Breast epithelium (tissue), 4 donors: Measurements from ENCODE around the gene PEMT. TPM values are rescaled to one million over a fixed set of nuclear protein-coding genes. Genes with fewer than 3 reads are reported as not detected.

ENCODE experiments used
- DNase-seq, 2 donors: peaks; one replicate each; pipeline ENCODE4 v3.0.0-alpha.2; 2019; ENCODE audit warnings: low spot score in 2 of 2
- H3K27ac ChIP-seq, 2 donors: fragments of 200-600 bp; sonication (generic) in 1 of 2; one replicate each; pipeline ENCODE4 v1.5.1; 2016 to 2019; ENCODE audit warnings: mild to moderate bottlenecking in 1 of 2
- H3K27me3 ChIP-seq, 2 donors: fragments of 200-600 bp; sonication (generic) in 1 of 2; one replicate each; pipeline versions ENCODE4 v1.5.1 to v1.6.0; 2017 to 2019; ENCODE audit warnings: control low read depth in 1 of 2, mild to moderate bottlenecking in 1 of 2
- H3K36me3 ChIP-seq: fragments of 200-600 bp; one replicate; pipeline ENCODE4 v1.5.1; 2019
- H3K4me1 ChIP-seq, 2 donors: fragments of 200-600 bp; sonication (generic); one replicate each; pipeline ENCODE4 v1.5.1; 2016 to 2019; ENCODE audit warnings: control low read depth in 1 of 2
- H3K4me3 ChIP-seq, 3 donors: fragments of 200-600 bp; sonication (generic); 1 replicate in 2 of 3; 2 replicates in 1 of 3; pipeline ENCODE4 v1.5.1; 2016 to 2019; ENCODE audit warnings: mild to moderate bottlenecking in 3 of 3, moderate library complexity in 2 of 3
- H3K9me3 ChIP-seq, 2 donors: fragments of 200-600 bp; sonication (generic) in 1 of 2; one replicate each; pipeline ENCODE4 v1.5.1; 2016 to 2019; ENCODE audit warnings: control low read depth in 1 of 2
- POLR2A ChIP-seq: fragments of 450-650 bp; IDR thresholded peaks from one replicate; pipeline ENCODE4 v1.6.1; 2016; ENCODE audit warnings: antibody characterized with exemption, mild to moderate bottlenecking, moderate library complexity
- POLR2AphosphoS5 ChIP-seq, 3 donors: sonication (generic); formaldehyde crosslinking; IDR thresholded peaks; one replicate each; pipeline ENCODE4 v1.6.1; 2017; ENCODE audit warnings: antibody characterized with exemption in 3 of 3
- intact Hi-C: fragments of 100-400 bp; cut with DNase I; formaldehyde crosslinking; loops from one replicate; pipeline ENCODE4 v1.15.1; 2023; ENCODE audit warnings: low total_unique reads
- total RNA-seq, 3 donors: library from RNA; depleted of rRNA; stranded (reverse); fragments of >200 nt; gene quantifications; one replicate each; pipeline ENCODE4 v1.1.0, GENCODE V29; 2016
- TF ChIP-seq, protein P1 (sequence below), 3 donors: fragments of 450-650 bp; IDR thresholded peaks; one replicate each; pipeline ENCODE4 v1.5.1; 2016 to 2017; ENCODE audit warnings: antibody characterized with exemption in 3 of 3, mild to moderate bottlenecking in 3 of 3, moderate library complexity in 3 of 3

PEMT gene
- total RNA-seq, 3 donors from 2014 or later = 37.3 to 151 (median 52.4) TPM

- H3K27ac ChIP-seq = no peak overlapping the region
- no peaks in the 10 kb centered on the region for H3K36me3 ChIP-seq
- peaks cover 0 to 13% of the 10 kb centered on the region in 2 donors for H3K4me1 ChIP-seq
- H3K4me3 ChIP-seq = no peak overlapping the region
- no peaks in the 10 kb centered on the region for H3K27me3 ChIP-seq
- H3K9me3 ChIP-seq = no peaks in the 10 kb centered on the region
- intact Hi-C loops = no loop called here
- TF ChIP-seq, protein P1, sequence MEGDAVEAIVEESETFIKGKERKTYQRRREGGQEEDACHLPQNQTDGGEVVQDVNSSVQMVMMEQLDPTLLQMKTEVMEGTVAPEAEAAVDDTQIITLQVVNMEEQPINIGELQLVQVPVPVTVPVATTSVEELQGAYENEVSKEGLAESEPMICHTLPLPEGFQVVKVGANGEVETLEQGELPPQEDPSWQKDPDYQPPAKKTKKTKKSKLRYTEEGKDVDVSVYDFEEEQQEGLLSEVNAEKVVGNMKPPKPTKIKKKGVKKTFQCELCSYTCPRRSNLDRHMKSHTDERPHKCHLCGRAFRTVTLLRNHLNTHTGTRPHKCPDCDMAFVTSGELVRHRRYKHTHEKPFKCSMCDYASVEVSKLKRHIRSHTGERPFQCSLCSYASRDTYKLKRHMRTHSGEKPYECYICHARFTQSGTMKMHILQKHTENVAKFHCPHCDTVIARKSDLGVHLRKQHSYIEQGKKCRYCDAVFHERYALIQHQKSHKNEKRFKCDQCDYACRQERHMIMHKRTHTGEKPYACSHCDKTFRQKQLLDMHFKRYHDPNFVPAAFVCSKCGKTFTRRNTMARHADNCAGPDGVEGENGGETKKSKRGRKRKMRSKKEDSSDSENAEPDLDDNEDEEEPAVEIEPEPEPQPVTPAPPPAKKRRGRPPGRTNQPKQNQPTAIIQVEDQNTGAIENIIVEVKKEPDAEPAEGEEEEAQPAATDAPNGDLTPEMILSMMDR (IDR thresholded peaks at IDR 0.05) = no peak
- TF ChIP-seq POLR2A = no peak
- no peak for TF ChIP-seq POLR2AphosphoS5 (IDR thresholded peaks at IDR 0.05)
- no peak for DNase-seq
Measured at GRCh38 chr17:17508646-17509591, 82.6 kb downstream of the PEMT start.

GRCh38 chr17:17508019-17508535 is 83.4 kb downstream of the PEMT start:
- Histone ChIP-seq H3K4me1 (peaks cover 0 to 13% of the 10 kb centered on the region in 2 donors), H3K27ac (no peak overlapping the region), H3K27me3 (no peaks in the 10 kb centered on the region), H3K4me3 (no peak overlapping the region), H3K9me3 (no peaks in the 10 kb centered on the region), H3K36me3 (no peaks in the 10 kb centered on the region)
- intact Hi-C loops = no loop called here
- no peak for TF ChIP-seq POLR2A
- TF ChIP-seq POLR2AphosphoS5 (IDR thresholded peaks at IDR 0.05) = no peak
- DNase-seq = no peak

GRCh38 chr17:17507465-17508011 is 84.0 kb downstream of the PEMT start:
- H3K27me3 ChIP-seq = no peaks in the 10 kb centered on the region
- intact Hi-C loops = no loop called here
- H3K27ac ChIP-seq = no peak overlapping the region

DNA sequence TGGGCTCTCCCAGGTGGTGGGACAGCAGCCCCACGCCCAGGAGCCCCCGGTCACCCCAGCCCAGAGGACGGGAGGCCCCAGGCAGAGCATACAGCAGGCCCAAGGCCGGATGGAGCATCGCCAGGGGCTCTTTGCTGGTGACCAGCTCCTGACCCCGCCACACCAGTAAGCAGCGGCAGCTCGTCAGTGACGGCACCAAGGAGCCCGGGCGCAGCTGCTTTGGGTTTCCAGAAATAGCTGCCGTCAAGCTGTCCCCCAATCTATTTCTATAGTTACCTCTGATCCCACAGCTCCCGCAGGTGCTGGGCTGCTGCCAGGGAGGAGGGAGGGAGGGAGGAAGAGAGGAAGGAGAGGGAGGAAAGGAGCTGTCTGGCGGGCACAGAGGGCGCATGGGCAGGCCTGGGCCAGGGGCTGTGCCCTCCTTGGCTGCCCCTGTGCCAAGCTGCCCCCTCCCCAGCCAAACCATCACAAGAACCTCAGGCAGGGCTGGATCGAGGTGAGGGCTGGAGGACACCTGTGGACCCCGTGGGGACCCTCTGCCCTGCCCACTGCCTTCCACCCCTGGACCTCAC is 84.5 kb downstream of the PEMT start:
- H3K9me3 ChIP-seq = no peaks in the 10 kb centered on the region
- H3K27me3 ChIP-seq = no peaks in the 10 kb centered on the region
- intact Hi-C loops = no loop called here
- H3K4me1 ChIP-seq = peaks cover 0 to 7% of the 10 kb centered on the region in 2 donors
- DNase-seq = peak in 1 of 2 donors; percentile 50
- no peak for TF ChIP-seq POLR2A
- TF ChIP-seq, protein P1 (IDR thresholded peaks at IDR 0.05) = no peak
- no peak for TF ChIP-seq POLR2AphosphoS5 (IDR thresholded peaks at IDR 0.05)
- no peak overlapping the region for H3K4me3 ChIP-seq
- peak overlapping the region in 1 of 2 donors; percentile 9 for H3K27ac ChIP-seq
- no peaks in the 10 kb centered on the region for H3K36me3 ChIP-seq

More at GRCh38 chr17:17507465-17508011, 84.0 kb downstream of the PEMT start:
- DNase-seq = peak in 1 of 2 donors; percentile 46
- H3K9me3 ChIP-seq = no peaks in the 10 kb centered on the region
- H3K4me1 ChIP-seq = peaks cover 0 to 12% of the 10 kb centered on the region in 2 donors
- TF ChIP-seq POLR2A (no peak), POLR2AphosphoS5 (IDR thresholded peaks at IDR 0.05) (no peak)
- TF ChIP-seq, protein P1 (IDR thresholded peaks at IDR 0.05) = no peak
- H3K36me3 ChIP-seq = no peaks in the 10 kb centered on the region
- no peak overlapping the region for H3K4me3 ChIP-seq

DNA sequence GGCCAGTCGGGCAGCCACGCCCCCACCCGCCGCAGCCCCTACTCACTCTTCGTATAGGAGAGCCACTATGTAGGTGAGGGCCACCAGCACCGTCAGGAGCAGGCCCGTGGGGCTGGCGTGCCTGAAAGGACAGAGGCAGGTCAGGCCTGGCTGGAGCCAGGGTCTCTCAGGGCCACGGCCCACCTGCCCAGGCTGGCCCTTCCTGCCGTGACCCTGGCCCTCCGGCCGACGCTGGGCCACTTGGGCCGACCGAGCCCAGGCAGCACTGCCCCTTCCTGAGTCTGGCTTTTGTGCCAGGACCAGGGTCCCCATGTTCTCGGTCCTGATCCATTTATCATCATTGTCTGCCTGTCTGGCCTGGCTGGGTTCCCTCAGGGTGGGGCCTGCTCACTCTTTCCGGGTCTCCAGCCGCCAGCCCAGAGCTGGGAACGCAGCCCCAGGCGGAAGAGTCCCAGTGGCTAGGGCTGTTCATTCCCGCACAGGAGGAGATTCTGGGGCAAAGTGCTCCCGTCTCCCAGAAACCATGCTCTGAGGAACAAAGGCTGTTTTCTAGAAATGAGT is 85.2 kb downstream of the PEMT start:
- H3K4me1 ChIP-seq = no peaks in the 10 kb centered on the region
- no peaks in the 10 kb centered on the region for H3K27me3 ChIP-seq
- no peak for TF ChIP-seq POLR2A
- TF ChIP-seq, protein P1 (IDR thresholded peaks at IDR 0.05) = no peak
- no peak for TF ChIP-seq POLR2AphosphoS5 (IDR thresholded peaks at IDR 0.05)
- intact Hi-C loops = no loop called here
- H3K9me3 ChIP-seq = no peaks in the 10 kb centered on the region
- DNase-seq = peak in 1 of 2 donors; percentile 51
- peak overlapping the region in 1 of 2 donors; percentile 9 for H3K27ac ChIP-seq
- H3K36me3 ChIP-seq = no peaks in the 10 kb centered on the region
- H3K4me3 ChIP-seq = no peak overlapping the region
